ENCODE measurements around the gene PCSK2.

Gene PCSK2

DNA sequence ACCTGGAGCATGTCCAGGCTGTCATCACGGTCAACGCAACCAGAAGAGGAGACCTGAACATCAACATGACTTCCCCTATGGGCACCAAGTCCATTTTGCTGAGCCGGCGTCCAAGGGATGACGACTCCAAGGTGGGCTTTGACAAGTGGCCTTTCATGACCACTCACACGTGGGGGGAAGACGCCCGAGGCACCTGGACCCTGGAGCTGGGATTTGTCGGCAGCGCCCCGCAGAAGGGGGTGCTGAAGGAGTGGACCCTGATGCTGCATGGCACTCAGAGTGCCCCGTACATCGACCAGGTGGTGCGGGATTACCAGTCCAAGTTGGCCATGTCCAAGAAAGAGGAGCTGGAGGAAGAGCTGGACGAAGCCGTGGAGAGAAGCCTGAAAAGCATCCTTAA lies 254.8 kb downstream of the PCSK2 start:
- DNase-seq (ENCODE audit: low read depth) = no peak

- no peak for DNase-seq (ENCODE audit: low read depth)
Observed at GRCh38 chr20:17482536-17482935, 255.7 kb downstream of the PCSK2 start.

GRCh38 chr20:17485017-17485416 lies 258.2 kb downstream of the PCSK2 start:
- DNase-seq (ENCODE audit: low read depth) = no peak

- no peak for DNase-seq (ENCODE audit: low read depth)
Observed at GRCh38 chr20:17488916-17489600, 262.2 kb downstream of the PCSK2 start.

- DNase-seq (ENCODE audit: low read depth) = no peak
Observed at GRCh38 chr20:17490501-17490900, 263.7 kb downstream of the PCSK2 start.

GRCh38 chr20:17491041-17491440 lies 264.2 kb downstream of the PCSK2 start:
- DNase-seq (ENCODE audit: low read depth) = no peak

DNA sequence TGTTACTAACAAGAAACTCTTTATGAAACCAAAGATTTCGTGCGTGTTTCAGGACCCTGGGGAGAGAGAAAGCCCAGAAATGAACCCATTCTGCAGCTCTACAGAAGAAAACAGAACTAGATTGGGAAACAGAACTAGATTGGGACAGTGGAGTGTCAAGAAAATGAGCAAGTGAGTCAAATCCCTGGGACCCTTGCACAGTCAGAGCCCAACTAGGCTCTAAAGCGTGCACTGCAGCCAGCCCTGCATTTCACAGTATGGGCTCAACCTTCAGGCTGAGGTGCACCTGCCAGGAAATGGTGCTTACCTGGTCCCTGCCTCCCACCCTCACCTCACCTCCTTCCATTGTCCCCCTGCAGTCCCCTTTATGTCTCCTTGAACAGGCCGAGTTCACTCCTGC lies 264.6 kb downstream of the PCSK2 start:
- DNase-seq (ENCODE audit: low read depth) = no peak

DNA sequence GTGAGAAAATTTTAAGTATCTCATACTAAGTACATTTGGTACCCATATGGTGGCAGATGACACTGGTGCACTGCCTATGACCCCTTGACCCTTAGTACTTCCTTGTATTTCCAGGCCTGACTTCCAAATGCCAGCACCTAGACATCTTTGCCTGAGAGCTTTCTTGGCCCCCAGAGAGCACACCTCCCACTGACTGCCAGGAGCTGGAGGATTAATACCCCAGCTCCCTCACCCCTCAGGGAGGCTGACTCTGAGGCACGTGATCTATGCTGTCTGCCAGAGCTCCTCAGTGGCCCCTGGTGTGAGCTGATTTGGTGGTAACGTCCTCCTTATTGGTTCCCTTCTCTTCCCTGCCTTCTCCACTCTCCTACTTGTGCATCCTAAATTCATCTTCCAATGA lies 266.3 kb downstream of the PCSK2 start:
- no peak for DNase-seq (ENCODE audit: low read depth)

GRCh38 chr20:17494201-17494600 lies 267.4 kb downstream of the PCSK2 start:
- DNase-seq (ENCODE audit: low read depth) = no peak

DNA sequence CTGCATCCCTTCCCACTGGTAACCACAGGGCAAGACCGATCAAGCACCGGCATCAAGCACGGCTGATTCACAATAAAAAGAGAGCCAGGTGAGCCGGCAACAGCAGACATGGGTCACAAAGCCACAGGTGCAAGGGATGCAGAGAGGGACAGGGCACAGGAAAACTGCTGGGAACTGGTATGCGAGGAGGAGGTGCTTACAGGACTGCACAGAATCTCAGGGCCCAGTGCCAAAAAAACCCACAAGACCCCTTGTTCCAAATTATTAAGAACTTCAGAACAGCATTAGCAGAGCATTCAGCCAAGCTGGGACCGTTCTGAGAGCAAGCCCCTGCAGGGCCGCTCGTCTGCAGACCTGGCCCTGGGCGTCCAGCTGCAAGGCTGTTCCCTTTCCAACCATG lies 269.0 kb downstream of the PCSK2 start:
- DNase-seq (ENCODE audit: low read depth) = no peak

GRCh38 chr20:17497821-17498580 lies 271.2 kb downstream of the PCSK2 start:
- DNase-seq (ENCODE audit: low read depth) = no peak

- DNase-seq (ENCODE audit: low read depth) = no peak
Observed at GRCh38 chr20:17498641-17499040, 271.8 kb downstream of the PCSK2 start.

- DNase-seq (ENCODE audit: low read depth) = no peak
Observed at GRCh38 chr20:17499041-17499440, 272.2 kb downstream of the PCSK2 start.

DNA sequence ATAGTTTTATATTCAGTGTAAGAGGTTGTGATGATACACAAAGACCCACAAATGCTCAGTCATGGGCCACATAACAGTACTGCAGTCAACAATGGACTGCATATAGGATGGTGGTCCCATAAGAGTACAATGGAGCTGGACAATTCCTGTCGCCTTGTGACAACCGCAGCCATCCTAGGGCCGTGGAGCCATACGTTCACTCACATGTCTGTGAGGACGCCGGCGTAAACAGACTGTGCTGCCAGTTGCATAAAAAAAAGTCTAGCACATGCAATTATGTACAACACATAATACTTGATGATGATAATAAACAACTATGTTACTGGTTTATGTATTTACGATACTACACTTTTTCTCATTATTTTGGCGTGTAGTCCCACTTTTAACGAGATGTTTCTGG lies 273.4 kb downstream of the PCSK2 start:
- no peak for DNase-seq (ENCODE audit: low read depth)

DNA sequence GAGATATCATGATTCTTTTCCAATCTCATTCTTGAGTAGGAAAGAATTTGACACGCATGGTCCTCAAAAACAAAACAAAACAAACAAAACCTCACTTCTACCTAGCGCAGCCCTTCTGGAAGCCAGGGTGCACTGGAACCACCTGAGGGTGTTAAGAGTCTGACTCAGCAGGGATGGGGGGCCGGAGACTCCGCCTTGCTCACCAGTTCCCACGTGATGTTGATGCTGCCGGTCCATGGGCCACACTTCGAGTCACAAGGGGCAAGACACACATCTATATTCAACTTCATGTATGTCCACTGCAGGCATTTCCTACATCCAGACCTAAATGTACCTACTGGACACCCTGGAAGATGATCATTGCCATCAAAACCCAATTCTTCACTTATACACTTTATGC lies 274.0 kb downstream of the PCSK2 start:
- DNase-seq (ENCODE audit: low read depth) = no peak

GRCh38 chr20:17501701-17502100 lies 274.9 kb downstream of the PCSK2 start:
- no peak for DNase-seq (ENCODE audit: low read depth)

DNA sequence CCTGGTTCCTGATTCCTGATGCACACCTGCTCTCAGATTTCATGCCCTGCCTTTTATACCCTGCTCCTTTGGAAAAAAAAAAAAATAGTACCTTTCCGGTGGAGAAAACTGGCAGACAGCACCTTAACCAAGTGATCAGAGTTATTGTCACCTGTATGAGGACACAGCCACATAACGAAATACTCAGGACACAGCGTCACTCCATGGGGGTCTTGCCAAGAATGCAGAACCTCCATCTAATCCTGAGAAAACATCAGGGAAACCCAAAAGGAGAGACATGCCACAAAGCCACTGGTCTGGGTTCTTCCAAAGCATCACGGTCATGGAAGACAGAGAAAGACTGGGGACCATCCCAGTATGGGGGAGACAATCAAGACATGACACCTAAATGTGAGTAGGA lies 275.3 kb downstream of the PCSK2 start:
- no peak for DNase-seq (ENCODE audit: low read depth)

DNA sequence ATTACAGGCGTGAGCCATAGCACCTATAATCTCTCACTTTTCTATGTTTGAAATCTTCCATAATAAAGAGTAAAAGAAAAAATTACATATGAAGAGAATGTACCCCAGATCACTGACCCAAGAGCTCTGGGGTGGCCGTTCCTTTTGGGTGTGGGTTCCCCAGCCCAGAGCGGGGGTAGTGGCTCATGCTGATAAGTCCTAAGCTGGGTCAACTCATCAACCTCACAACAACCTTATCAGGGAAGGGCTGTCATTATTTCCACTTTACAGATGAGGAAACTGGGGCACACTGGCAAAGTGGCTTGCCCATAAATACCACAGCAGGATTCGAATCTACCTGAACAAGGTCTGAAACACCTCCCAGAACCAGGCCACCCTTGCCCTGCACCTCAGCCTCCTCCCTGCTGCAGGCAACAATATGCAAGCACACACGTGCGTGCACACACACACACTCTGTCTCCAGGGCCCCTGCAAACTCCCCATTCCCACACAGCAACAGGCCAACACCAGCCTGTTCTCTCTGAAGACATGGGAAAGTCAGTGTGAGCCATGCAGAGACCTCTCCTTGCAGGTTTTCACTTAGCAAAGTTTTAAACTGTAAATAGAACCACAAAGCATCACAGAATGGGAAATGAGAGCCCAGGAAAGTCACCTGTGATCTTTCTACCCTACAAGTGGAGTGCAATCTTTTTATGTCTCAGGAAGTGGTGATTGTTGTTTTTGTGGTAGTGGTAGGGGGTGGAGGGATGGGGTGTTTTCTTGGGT lies 276.6 kb downstream of the PCSK2 start:
- no peak for DNase-seq (ENCODE audit: low read depth)

DNA sequence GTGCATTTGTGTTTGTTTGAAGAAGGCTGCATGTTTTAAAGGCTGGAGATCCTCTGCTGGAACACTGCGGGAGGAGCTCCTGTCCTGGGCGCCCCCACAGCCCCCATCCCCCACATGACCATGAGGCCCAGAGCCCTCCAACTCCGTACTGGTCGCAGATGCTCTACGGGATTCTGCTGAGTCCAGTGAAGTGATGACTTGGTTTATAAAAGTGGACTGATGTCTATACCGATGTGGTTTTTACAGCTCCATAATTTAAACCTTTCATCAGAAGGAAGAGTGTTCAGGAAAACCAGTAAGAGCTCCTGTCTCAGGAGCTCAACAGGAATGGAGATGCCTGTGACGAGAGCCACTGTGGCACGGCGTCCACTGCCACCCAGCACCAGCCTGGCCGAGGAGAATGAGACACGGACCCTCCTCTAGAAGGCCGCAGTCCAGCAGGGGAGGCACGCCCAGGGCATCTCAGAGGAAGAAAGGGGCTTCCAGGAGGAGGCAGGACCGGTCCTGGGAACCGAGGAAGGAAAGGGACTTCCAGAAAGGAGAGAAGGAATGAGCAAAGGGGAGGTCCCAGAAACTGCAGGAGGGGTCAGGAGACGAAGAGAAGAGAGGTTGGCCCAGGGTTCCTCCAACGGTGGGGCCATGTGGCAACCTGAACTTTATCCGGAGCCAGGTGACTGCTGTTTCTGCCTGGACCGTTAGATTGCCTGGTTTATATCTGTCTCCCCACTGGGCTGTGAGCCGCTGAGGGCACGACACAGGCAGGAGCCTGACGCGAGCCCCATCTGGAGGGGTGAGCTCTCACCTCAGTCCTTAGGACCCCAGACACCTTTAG lies 277.4 kb downstream of the PCSK2 start:
- no peak for DNase-seq (ENCODE audit: low read depth)

GRCh38 chr20:17504898-17505635 lies 278.2 kb downstream of the PCSK2 start:
- DNase-seq (ENCODE audit: low read depth) = peak; percentile 45
